ENCODE results near the gene SAXO2.

GRCh38 chr15:82305621-82306048 is 43.0 kb downstream of the SAXO2 start:
- TF ChIP-seq RAD21 (IDR thresholded peaks at IDR 0.05; ENCODE audit: low read length) (no peak), CTCF (conservative IDR thresholded peaks at IDR 0.05; ENCODE audit: low read depth, low read length) (no peak), POLR2A (IDR thresholded peaks at IDR 0.05; ENCODE audit: low read depth, low read length) (no peak), MAZ (IDR thresholded peaks at IDR 0.05; ENCODE audit: borderline replicate concordance, low read depth, low read length) (no peak), MXI1 (IDR thresholded peaks at IDR 0.05; ENCODE audit: borderline replicate concordance, low read depth, low read length) (no peak), FOS (IDR thresholded peaks at IDR 0.05; ENCODE audit: low read depth, low read length) (no peak)

All from IMR-90 (cell line).